ENCODE measurements around the gene CDC42EP4.

The CDC42EP4 gene

DNA sequence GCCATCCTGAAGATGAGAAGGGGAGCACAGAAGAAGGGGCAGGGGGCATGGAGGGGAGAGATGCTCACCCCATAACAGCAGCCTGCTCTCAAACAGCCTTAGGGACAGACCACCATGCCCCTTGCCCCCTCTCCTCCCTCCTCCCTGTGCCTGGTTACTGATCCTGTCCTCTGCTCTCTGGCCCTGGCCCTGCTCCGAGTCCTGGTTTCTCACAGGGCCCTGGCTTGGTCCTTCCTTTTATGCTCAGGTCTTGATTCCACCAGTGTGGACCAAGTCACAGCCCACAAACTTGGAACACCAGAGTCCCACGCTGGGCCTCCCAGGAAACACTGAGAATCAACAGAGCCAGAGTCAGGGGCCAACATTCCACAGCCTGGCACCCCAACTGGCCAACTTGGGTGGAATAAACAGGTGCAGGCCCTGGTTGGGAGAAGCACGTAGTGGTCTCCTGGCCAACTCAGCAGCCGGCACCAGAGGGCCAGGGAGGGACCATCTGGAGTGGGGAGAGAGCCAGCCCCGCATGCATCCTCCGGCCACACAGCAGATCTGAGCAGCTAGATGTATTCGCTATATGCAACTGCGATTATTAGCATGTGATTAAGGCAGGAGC is 44.9 kb upstream of the CDC42EP4 start:
- TF ChIP-seq YY2 (tag by site-specific recombination; IDR thresholded peaks at IDR 0.05) (no peak), ZNF623 (tag by site-specific recombination; IDR thresholded peaks at IDR 0.05) (no peak), ZBTB8A (tag by site-specific recombination; IDR thresholded peaks at IDR 0.05) (no peak), ZBTB48 (tag by site-specific recombination; IDR thresholded peaks at IDR 0.05) (no peak), ZNF37A (tag by site-specific recombination; IDR thresholded peaks at IDR 0.05) (no peak), IKZF3 (tag by site-specific recombination; IDR thresholded peaks at IDR 0.05) (no peak), ZFP3 (tag by site-specific recombination; IDR thresholded peaks at IDR 0.05; ENCODE audit: low read depth) (no peak), ZNF223 (tag by site-specific recombination; IDR thresholded peaks at IDR 0.05) (no peak), ZNF510 (tag by site-specific recombination; IDR thresholded peaks at IDR 0.05; ENCODE audit: insufficient replicate concordance) (no peak), ZNF830 (tag by site-specific recombination; IDR thresholded peaks at IDR 0.05; ENCODE audit: low read depth) (no peak), ZFP69B (tag by site-specific recombination; IDR thresholded peaks at IDR 0.05) (no peak), SALL2 (tag by site-specific recombination; IDR thresholded peaks at IDR 0.05; ENCODE audit: borderline replicate concordance) (no peak), ZNF16 (tag by site-specific recombination; IDR thresholded peaks at IDR 0.05; ENCODE audit: low read depth) (no peak)
- TF ChIP-seq, protein P1, sequence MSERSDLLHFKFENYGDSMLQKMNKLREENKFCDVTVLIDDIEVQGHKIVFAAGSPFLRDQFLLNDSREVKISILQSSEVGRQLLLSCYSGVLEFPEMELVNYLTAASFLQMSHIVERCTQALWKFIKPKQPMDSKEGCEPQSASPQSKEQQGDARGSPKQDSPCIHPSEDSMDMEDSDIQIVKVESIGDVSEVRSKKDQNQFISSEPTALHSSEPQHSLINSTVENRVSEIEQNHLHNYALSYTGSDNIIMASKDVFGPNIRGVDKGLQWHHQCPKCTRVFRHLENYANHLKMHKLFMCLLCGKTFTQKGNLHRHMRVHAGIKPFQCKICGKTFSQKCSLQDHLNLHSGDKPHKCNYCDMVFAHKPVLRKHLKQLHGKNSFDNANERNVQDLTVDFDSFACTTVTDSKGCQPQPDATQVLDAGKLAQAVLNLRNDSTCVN (tag by site-specific recombination; optimal IDR thresholded peaks at IDR 0.05) = no peak
- H3K36me3 ChIP-seq (ENCODE audit: control insufficient read depth in 2 of 2, insufficient read depth in 1 of 2, low read length in 2 of 2) = no peaks in the 10 kb centered on the region
- ChIA-PET CTCF (interaction anchor here (4.0 kb wide), 1 partner anchor 13 kb away, joined by 16 read pairs; no protein-coding TSS in a partner anchor), POLR2A (no interaction called here)
- H3K27ac ChIP-seq (ENCODE audit: extremely low read depth, low read depth, low read length) = no peak overlapping the region
- no peaks in the 10 kb centered on the region for H3K9me3 ChIP-seq (ENCODE audit: control insufficient read depth, insufficient read depth, low read depth, low read length)
- no peak overlapping the region for H3K4me3 ChIP-seq (ENCODE audit: low read depth, low read length)
- H3K4me1 ChIP-seq (ENCODE audit: control insufficient read depth, insufficient read depth, low read length) = no peaks in the 10 kb centered on the region

- no peak for TF ChIP-seq ZNF426 (tag by site-specific recombination; IDR thresholded peaks at IDR 0.05)
- no peak for TF ChIP-seq ZNF138 (tag by site-specific recombination; IDR thresholded peaks at IDR 0.05; ENCODE audit: borderline replicate concordance)
- TF ChIP-seq ZNF121 (tag by site-specific recombination; IDR thresholded peaks at IDR 0.05) = no peak
- TF ChIP-seq SCRT2 (tag by site-specific recombination; IDR thresholded peaks at IDR 0.05) = no peak
- TF ChIP-seq GLIS2 (tag by site-specific recombination; IDR thresholded peaks at IDR 0.05) = no peak
- no peak for TF ChIP-seq PATZ1 (tag by site-specific recombination; IDR thresholded peaks at IDR 0.05)
- no peak for TF ChIP-seq ZNF677 (tag by site-specific recombination; IDR thresholded peaks at IDR 0.05)
- no peak for TF ChIP-seq ZNF48 (tag by site-specific recombination; IDR thresholded peaks at IDR 0.05)
- no peak for TF ChIP-seq ZNF777 (tag by site-specific recombination; IDR thresholded peaks at IDR 0.05; ENCODE audit: borderline replicate concordance)
- TF ChIP-seq ZNF274 (IDR thresholded peaks at IDR 0.05; ENCODE audit: low read length) = no peak
- TF ChIP-seq ZNF274 (tag by site-specific recombination; IDR thresholded peaks at IDR 0.05; ENCODE audit: borderline replicate concordance) = no peak
- TF ChIP-seq CTCF (tag by site-specific recombination; IDR thresholded peaks at IDR 0.05) = no peak
- TF ChIP-seq ZNF157 (tag by site-specific recombination; IDR thresholded peaks at IDR 0.05) = no peak
- H3K36me3 ChIP-seq (ENCODE audit: control insufficient read depth in 2 of 2, insufficient read depth in 1 of 2, low read length in 2 of 2) = no peaks in the 10 kb centered on the region
- CTCF ChIA-PET = interaction anchor here (0.6 to 4.0 kb wide), 5 partner anchors 10 to 820 kb away, joined by 3 to 16 read pairs (median 3); no protein-coding TSS in a partner anchor
These were observed 42.9 kb upstream of the CDC42EP4 start for GRCh38 chr17:73354423-73355284.

More at GRCh38 chr17:73354423-73355284, 42.9 kb upstream of the CDC42EP4 start:
- H3K4me3 ChIP-seq (ENCODE audit: low read depth, low read length) = no peak overlapping the region
- no peaks in the 10 kb centered on the region for H3K4me1 ChIP-seq (ENCODE audit: control insufficient read depth, insufficient read depth, low read length)
- H3K27ac ChIP-seq (ENCODE audit: extremely low read depth, low read depth, low read length) = no peak overlapping the region
- POLR2A ChIA-PET = no interaction called here
- no peaks in the 10 kb centered on the region for H3K9me3 ChIP-seq (ENCODE audit: control insufficient read depth, insufficient read depth, low read depth, low read length)

Data from HEK293 (cell line).